Endodermal cell (in vitro differentiated cells): Measurements from ENCODE around the gene PFDN2. TPM values are rescaled to one million over a fixed set of nuclear protein-coding genes. Genes with fewer than 3 reads are reported as not detected.

Source experiments
- DNase-seq: peaks from one replicate; pipeline ENCODE4 v3.0.0-alpha.2; 2017
- H3K27ac ChIP-seq: 2 replicates; pipeline ENCODE4 v1.5.1; 2013; ENCODE audit warnings: mild to moderate bottlenecking, low read depth, low read length, moderate library complexity
- H3K27me3 ChIP-seq: 2 replicates; pipeline ENCODE4 v1.6.1; 2013; ENCODE audit warnings: mild to moderate bottlenecking, low read length, moderate library complexity; ENCODE audit not compliant: insufficient read depth, control insufficient read depth, poor library complexity, severe bottlenecking
- H3K36me3 ChIP-seq: 2 replicates; pipeline ENCODE4 v1.7.0; 2013; ENCODE audit warnings: mild to moderate bottlenecking, low read length, moderate library complexity; ENCODE audit not compliant: control insufficient read depth, insufficient read depth
- H3K4me1 ChIP-seq: one replicate; pipeline ENCODE4 v1.7.0; 2013; ENCODE audit warnings: low read length; ENCODE audit not compliant: control insufficient read depth, insufficient read depth
- H3K4me3 ChIP-seq: 2 replicates; pipeline ENCODE4 v1.5.1; 2013; ENCODE audit warnings: mild to moderate bottlenecking, low read length, moderate library complexity
- H3K9ac ChIP-seq: 2 replicates; pipeline ENCODE4 v1.6.1; 2013; ENCODE audit warnings: mild to moderate bottlenecking, low read length, moderate library complexity; ENCODE audit not compliant: poor library complexity, severe bottlenecking; ENCODE audit errors: extremely low read depth
- H3K9me3 ChIP-seq: 2 replicates; pipeline ENCODE4 v1.6.1; 2013; ENCODE audit warnings: mild to moderate bottlenecking, low read length, moderate library complexity; ENCODE audit not compliant: control insufficient read depth
- H3K27ac Mint-ChIP-seq: 2 replicates; pipeline ENCODE4 v1.8.0; 2020; ENCODE audit warnings: mixed read lengths
- H3K27me3 Mint-ChIP-seq: 2 replicates; pipeline ENCODE4 v1.8.0; 2021; ENCODE audit warnings: mild to moderate bottlenecking, mixed read lengths; ENCODE audit not compliant: insufficient read depth
- H3K36me3 Mint-ChIP-seq: 2 replicates; pipeline ENCODE4 v1.8.0; 2020; ENCODE audit warnings: low read depth, mixed read lengths
- H3K4me1 Mint-ChIP-seq: 2 replicates; pipeline ENCODE4 v1.8.0; 2020; ENCODE audit warnings: mixed read lengths
- H3K4me3 Mint-ChIP-seq: 2 replicates; pipeline ENCODE4 v1.8.0; 2020; ENCODE audit warnings: mild to moderate bottlenecking, moderate library complexity, mixed read lengths
- H3K9me3 Mint-ChIP-seq: 2 replicates; pipeline ENCODE4 v1.8.0; 2020; ENCODE audit warnings: mild to moderate bottlenecking, mixed read lengths
- CTCF ChIP-seq: fragments of 200-600 bp; sonication (generic); conservative IDR thresholded peaks from 2 replicates; pipeline ENCODE4 v1.5.0; 2021; ENCODE audit warnings: antibody characterized with exemption, mild to moderate bottlenecking
- WGBS, 2 experiments: methylation state at CpG; one replicate each; pipeline versions ENCODE4 v1.1.5 to v1.1.7; 2013; ENCODE audit warnings: missing lambda C conversion rate in 2 of 2, mixed read lengths in 1 of 2; ENCODE audit not compliant: insufficient coverage in 1 of 2, insufficient read length in 1 of 2; 5-methylcytosine and 5-hydroxymethylcytosine counted together
- total RNA-seq, 2 donors: library from RNA; stranded (reverse); fragmentation: NEBNext Ultra II Directional in 1 of 2; extraction: Animal tissue kit (Norgen Biotek cat#: 25700) in 1 of 2; gene quantifications; 2 replicates in 1 of 2; 3 replicates in 1 of 2; pipeline ENCODE4 v1.2.1, GENCODE V29; 2021

The PFDN2 gene
- total RNA-seq, 2 donors from 2014 or later = 62.9 to 95.7 TPM

DNA sequence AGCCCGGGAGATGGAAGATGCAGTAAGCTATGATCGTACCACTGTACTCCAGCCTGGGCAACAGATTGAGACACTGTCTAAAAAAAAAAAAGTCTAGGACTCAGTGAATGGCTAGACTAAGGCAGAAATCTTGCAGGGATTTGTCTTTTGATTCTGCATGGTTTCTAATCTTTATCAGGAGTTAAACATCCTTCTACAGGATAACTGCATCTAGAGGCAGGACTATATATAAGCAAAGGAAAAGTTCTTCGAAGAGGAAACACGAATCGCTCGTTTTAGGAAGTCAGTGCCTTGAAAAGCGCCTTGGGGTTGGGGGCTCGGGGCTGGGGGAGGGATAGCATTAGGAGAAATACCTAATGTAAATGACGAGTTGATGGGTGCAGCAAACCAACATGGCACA, 35.3 kb upstream of the PFDN2 start:
- peaks cover 12% of the 10 kb centered on the region for H3K4me1 Mint-ChIP-seq
- no peaks in the 10 kb centered on the region for H3K9me3 Mint-ChIP-seq
- Histone ChIP-seq H3K4me3 (peak overlapping the region; percentile 99), H3K4me1 (no peaks in the 10 kb centered on the region), H3K9ac (peak overlapping the region; percentile 97), H3K9me3 (no peaks in the 10 kb centered on the region), H3K27me3 (no peaks in the 10 kb centered on the region), H3K36me3 (peaks cover 15% of the 10 kb centered on the region), H3K27ac (no peak overlapping the region)
- no peak for TF ChIP-seq CTCF
- H3K4me3 Mint-ChIP-seq = peak overlapping the region; percentile 90
- no peak for DNase-seq
- peaks cover 12% of the 10 kb centered on the region for H3K36me3 Mint-ChIP-seq
- H3K27me3 Mint-ChIP-seq = no peaks in the 10 kb centered on the region
- WGBS, 2 experiments = 35 to 100% methylated on average over 2 to 9 of the region's 9 CpGs
- H3K27ac Mint-ChIP-seq = peak overlapping the region; percentile 100

DNA sequence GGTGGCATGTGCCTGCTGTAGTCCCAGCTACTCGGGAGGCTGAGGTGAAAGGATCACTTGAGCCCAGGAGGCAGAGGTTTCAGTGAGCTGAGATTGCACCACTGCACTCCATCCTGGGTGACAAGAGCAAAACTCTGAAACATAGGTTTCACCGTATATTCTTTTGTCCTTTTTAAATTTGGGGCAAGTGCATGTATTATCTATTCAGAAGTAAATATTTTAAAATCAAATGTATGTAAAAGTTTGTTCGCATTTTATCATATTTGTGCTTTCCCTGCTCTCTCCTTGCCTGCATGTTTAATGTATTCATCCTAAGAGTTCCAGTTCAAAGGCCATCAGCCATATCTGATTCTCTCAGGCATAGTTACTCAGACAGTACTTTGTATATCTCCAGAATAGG, 28.0 kb upstream of the PFDN2 start:
- H3K36me3 Mint-ChIP-seq = no peaks in the 10 kb centered on the region
- H3K9me3 ChIP-seq = no peaks in the 10 kb centered on the region
- H3K27ac ChIP-seq = no peak overlapping the region
- no peaks in the 10 kb centered on the region for H3K27me3 ChIP-seq
- H3K36me3 ChIP-seq = no peaks in the 10 kb centered on the region
- 91 to 100% methylated on average over 1 to 3 of the region's 3 CpGs for whole genome bisulfite sequencing, 2 experiments
- H3K27me3 Mint-ChIP-seq = no peaks in the 10 kb centered on the region
- H3K4me3 ChIP-seq = no peak overlapping the region
- DNase-seq = no peak
- H3K9ac ChIP-seq = no peak overlapping the region
- no peaks in the 10 kb centered on the region for H3K9me3 Mint-ChIP-seq
- no peaks in the 10 kb centered on the region for H3K4me1 Mint-ChIP-seq
- H3K27ac Mint-ChIP-seq = no peak overlapping the region
- no peak overlapping the region for H3K4me3 Mint-ChIP-seq
- no peak for TF ChIP-seq CTCF
- no peaks in the 10 kb centered on the region for H3K4me1 ChIP-seq

DNA sequence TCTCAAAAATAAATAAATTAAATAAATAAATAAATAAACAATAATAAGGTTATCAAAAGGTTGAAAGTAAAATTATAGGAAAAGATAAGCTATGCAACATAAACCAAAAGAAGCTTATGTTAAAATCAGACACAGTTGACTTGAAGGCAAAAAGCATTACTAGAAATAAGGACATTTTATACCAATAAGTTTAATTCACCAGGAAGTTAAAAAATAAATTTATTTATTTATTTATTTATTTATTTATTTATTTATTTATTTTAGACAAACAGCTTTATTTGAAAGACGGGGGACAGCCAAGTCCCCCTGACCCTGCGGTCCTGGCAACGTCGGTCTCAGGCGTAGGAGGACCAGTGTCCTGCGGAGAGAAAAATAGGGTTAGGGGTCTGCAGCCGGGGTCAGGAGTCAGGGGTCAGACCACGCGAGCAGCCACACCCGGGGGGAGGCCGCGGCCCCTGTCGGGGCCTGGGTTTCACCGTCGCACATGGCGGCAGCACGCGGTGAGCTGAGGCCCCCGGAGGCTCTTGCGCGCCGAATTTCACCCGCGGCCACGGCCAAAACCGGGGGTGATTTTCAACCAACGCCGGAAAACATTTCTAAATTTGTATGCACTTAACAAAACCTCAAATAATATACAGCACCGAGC, 23.0 kb upstream of the PFDN2 start:
- H3K9me3 Mint-ChIP-seq = no peaks in the 10 kb centered on the region
- H3K4me1 Mint-ChIP-seq = no peaks in the 10 kb centered on the region
- 96 to 100% methylated on average over 18 to 29 of the region's 29 CpGs for WGBS, 2 experiments
- H3K36me3 ChIP-seq = no peaks in the 10 kb centered on the region
- no peak for DNase-seq
- H3K4me3 Mint-ChIP-seq = no peak overlapping the region
- H3K27me3 ChIP-seq = no peaks in the 10 kb centered on the region
- no peaks in the 10 kb centered on the region for H3K36me3 Mint-ChIP-seq
- no peak overlapping the region for H3K4me3 ChIP-seq
- no peak overlapping the region for H3K27ac Mint-ChIP-seq
- no peak overlapping the region for H3K27ac ChIP-seq
- no peak for TF ChIP-seq CTCF
- no peak overlapping the region for H3K9ac ChIP-seq
- no peaks in the 10 kb centered on the region for H3K27me3 Mint-ChIP-seq
- no peaks in the 10 kb centered on the region for H3K9me3 ChIP-seq
- H3K4me1 ChIP-seq = no peaks in the 10 kb centered on the region
